Fibroblast of villous mesenchyme (primary cell): Measurements from ENCODE around the gene PCDHGA1. TPM values are rescaled to one million over a fixed set of nuclear protein-coding genes. Genes with fewer than 3 reads are reported as not detected.
"Not testable (repeated sequence)": the region's sequence is repeated elsewhere in the genome, so short reads cannot be mapped to it uniquely, and the experiment has no call there.

Source experiments
- DNase-seq: peaks from one replicate; pipeline ENCODE4 v3.0.0-alpha.2; 2010; ENCODE audit warnings: low read depth
- H3K4me3 ChIP-seq: 2 replicates; pipeline ENCODE4 v1.5.1; 2011; ENCODE audit warnings: low read depth, mild to moderate bottlenecking, low read length
- total RNA-seq: library from RNA; depleted of rRNA; stranded (reverse); fragments of >200 nt; gene quantifications from 2 replicates; pipeline ENCODE4 v1.2.3, GENCODE V29; 2012
- TF ChIP-seq, protein P1 (sequence below): IDR thresholded peaks from 2 replicates; pipeline ENCODE4 v1.5.1; 2012; ENCODE audit warnings: low read depth, mild to moderate bottlenecking, low read length; ENCODE audit not compliant: insufficient read depth

The PCDHGA1 gene
- total RNA-seq, 1 donor: 0.86 TPM

DNA sequence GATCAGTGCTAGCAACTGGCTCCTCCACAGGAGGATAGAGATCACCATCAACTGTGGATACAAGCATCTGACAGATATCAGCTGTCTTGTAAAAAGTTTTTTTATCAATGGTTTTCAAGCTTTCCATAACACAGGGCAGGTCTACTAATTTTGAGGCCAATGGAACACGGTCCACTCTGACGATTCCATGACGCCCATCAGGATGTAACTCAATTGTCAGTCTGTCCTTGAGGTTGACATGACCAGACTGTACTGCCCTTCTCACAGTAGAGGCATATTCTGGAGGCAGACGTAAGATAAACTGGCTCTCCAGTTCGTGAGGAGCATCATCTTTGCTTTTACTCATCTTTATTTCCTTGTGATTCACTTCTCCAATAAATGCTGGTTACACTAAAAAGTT is 10.6 kb upstream of the PCDHGA1 start:
- TF ChIP-seq, protein P1, sequence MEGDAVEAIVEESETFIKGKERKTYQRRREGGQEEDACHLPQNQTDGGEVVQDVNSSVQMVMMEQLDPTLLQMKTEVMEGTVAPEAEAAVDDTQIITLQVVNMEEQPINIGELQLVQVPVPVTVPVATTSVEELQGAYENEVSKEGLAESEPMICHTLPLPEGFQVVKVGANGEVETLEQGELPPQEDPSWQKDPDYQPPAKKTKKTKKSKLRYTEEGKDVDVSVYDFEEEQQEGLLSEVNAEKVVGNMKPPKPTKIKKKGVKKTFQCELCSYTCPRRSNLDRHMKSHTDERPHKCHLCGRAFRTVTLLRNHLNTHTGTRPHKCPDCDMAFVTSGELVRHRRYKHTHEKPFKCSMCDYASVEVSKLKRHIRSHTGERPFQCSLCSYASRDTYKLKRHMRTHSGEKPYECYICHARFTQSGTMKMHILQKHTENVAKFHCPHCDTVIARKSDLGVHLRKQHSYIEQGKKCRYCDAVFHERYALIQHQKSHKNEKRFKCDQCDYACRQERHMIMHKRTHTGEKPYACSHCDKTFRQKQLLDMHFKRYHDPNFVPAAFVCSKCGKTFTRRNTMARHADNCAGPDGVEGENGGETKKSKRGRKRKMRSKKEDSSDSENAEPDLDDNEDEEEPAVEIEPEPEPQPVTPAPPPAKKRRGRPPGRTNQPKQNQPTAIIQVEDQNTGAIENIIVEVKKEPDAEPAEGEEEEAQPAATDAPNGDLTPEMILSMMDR: no peak
- no peak for DNase-seq

DNA sequence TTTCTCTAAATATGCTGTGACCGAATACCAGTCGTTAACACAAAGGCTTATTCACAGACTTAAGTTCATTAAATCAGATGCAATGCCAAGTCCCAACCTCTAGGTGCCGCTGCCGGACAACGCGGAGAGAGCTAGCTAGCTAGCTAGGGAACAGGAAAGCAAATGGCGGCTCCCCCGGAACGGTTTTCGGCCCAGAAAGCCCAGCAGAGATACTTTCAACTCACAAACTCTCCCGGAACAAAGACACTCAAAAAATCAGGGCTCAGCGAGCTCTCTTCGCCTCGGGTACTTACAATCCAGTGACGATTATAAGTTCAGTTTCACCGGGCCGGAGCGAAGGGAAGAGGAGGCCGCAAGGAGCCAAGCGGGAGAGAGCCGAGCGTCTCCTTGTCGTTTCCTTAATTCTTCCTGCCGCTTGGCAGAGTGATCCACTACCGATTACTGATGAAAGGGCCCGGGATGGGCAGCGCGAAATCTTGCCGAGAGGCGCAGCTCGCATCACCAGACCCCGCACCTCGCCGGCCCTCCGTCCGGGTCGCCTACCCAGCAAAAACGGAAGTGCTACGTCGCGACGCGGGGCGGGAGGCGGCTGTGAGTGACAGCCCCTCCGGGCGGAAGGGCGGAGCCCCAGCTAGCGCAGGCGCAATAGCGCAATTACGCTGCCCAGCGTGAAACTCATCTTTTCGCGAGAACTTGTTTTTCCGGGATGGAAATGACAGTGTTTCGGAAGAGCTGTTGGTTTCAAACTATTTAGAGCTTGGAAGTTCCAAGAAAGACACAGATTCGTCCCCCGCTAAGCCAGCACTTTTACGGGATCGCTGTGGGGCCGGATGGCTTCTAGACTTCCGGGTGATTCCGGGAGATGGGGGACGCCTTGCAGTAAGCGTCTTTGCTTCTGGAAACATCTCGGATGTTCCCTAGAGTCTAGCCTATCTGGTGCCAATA is 9.8 kb upstream of the PCDHGA1 start, which contains the start of gene TAF7:
Gene TAF7 (minus strand): TSS at position 560 of the 945 bp plus-strand sequence. CDS start 740 bp downstream, outside the sequence.
- H3K4me3 ChIP-seq: peak within 1 kb of the TSS; percentile 84
- TF ChIP-seq, protein P1: peak; percentile 94
- peak; percentile 95 for DNase-seq

More for the DNA sequence above, 10.6 kb upstream of the PCDHGA1 start:
- H3K4me3 ChIP-seq: peak overlapping the region; percentile 84

DNA sequence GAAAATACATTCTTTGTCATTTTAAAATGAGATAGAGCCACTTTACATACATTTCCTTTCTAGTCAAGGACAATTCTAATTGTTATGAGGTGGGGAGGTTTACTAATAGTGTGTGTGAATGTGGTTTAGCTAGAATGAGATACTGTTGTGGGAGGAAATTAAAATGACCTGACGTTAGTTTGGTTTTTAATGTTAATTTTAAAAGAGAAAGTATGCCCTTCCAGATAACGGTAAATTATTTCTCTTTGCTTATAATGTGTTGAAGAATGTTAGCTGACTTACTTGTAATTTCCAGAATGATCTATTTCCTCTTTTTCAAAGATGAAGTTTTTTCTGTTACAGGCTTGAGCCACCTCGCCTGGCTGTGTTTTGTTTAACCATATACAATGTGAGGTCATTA is 8.1 kb upstream of the PCDHGA1 start:
- no peak overlapping the region for H3K4me3 ChIP-seq
- TF ChIP-seq, protein P1: no peak
- DNase-seq: no peak

DNA sequence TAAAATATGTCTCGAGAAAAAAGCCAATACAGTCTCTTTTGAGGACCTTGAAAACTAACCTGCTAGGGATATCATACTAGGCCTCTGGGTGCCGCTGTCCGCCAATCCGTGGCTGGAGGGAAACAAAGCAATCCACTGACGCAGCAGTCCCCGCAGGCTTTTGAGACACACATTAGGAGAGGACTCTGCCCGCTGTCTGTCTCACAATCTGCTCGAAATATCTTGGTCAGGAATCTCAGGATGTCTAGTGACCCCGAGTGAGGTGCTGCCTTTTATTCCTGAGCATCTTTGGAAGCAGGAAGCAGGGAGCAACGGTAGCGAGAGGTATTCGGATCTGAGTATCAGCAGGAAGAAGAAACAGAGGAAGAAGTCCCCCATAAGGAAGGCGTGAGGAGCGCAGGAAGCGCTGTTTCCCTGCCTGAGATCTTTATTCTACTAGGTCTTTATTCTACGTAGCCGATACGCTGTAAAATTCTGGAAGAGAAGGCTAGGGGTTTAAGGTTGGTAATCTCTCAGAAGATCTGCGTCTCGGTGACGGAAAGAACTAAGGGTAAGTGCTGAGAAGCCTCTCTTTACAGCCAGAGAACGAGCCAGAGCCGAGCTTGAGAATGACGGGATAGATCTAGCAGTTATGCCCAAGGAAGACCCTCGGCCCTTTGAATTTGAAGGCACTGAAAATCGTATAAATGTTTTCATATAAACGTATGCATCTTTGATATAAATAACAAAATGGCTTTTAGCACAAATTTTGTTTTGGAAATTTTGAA is 4.0 kb upstream of the PCDHGA1 start:
- TF ChIP-seq, protein P1: peak; percentile 69
- peak; percentile 72 for DNase-seq
- H3K4me3 ChIP-seq: peak overlapping the region; percentile 63

DNA sequence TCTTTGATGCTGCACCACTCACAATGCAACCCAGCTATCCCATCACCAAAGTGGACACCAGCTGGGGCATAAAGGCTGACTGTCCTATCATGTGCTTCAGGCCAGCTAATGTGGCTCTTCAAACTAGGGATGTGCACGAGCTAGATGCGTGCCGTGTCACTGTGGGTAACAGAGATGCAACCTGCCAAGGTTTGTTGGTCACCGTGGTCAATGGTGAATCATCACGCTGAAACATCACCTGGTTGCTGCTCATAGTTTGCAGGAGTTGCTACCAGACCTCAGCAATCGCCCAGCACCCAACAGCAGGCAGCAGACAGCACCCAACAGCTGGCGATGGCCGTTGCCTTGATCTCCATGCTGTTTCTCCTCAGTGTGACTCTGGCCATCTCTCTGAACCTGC is 2.1 kb upstream of the PCDHGA1 start:
- no peak for DNase-seq
- TF ChIP-seq, protein P1: no peak
- no peak overlapping the region for H3K4me3 ChIP-seq

DNA sequence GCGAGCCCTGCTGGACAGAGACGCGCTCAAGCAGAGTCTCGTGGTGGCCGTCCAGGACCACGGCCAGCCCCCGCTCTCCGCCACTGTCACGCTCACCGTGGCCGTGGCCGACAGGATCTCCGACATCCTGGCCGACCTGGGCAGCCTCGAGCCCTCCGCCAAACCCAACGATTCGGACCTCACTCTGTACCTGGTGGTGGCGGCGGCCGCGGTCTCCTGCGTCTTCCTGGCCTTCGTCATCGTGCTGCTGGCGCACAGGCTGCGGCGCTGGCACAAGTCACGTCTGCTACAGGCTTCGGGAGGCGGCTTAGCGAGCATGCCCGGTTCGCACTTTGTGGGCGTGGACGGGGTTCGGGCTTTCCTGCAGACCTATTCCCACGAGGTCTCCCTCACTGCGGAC is 2.3 kb downstream of the PCDHGA1 start:
- DNase-seq, H3K4me3 ChIP-seq: not testable (repeated sequence)
